SH-SY5Y (cell line): Measurements from ENCODE around the gene HAUS8.

Source experiments
- GATA2 ChIP-seq: IDR thresholded peaks from 2 replicates; pipeline ENCODE4 v1.6.1; 2011; ENCODE audit warnings: mild to moderate bottlenecking, low read depth, low read length
- GATA3 ChIP-seq: IDR thresholded peaks from 2 replicates; pipeline ENCODE4 v1.6.1; 2011; ENCODE audit warnings: low read depth, mild to moderate bottlenecking, low read length, moderate library complexity

HAUS8 gene

GRCh38 chr19:17036640-17037039, 38.6 kb downstream of the HAUS8 start:
- no peak for TF ChIP-seq GATA3
- no peak for TF ChIP-seq GATA2

- TF ChIP-seq GATA2 (no peak), GATA3 (no peak)
Measured at GRCh38 chr19:17035842-17036424, 39.3 kb downstream of the HAUS8 start.

- TF ChIP-seq GATA2 (no peak), GATA3 (no peak)
Measured at GRCh38 chr19:17031741-17032140, 43.5 kb downstream of the HAUS8 start.

GRCh38 chr19:17027535-17027975, 47.7 kb downstream of the HAUS8 start:
- TF ChIP-seq GATA2 (no peak), GATA3 (no peak)

- TF ChIP-seq GATA2 (no peak), GATA3 (no peak)
Measured at GRCh38 chr19:17026706-17027534, 48.3 kb downstream of the HAUS8 start, which contains the start of gene CPAMD8. Gene CPAMD8, minus strand, starts transcription at chr19:17026810. Its CDS starts 168 bp downstream, at chr19:17026642.

GRCh38 chr19:17025991-17026658, 49.1 kb downstream of the HAUS8 start:
- TF ChIP-seq GATA2 (no peak), GATA3 (no peak)

- no peak for TF ChIP-seq GATA2
- TF ChIP-seq GATA3, result no peak
Measured at GRCh38 chr19:17025361-17025760, 49.9 kb downstream of the HAUS8 start.

- no peak for TF ChIP-seq GATA2
Measured at GRCh38 chr19:17023805-17024204, 51.4 kb downstream of the HAUS8 start.

- no peak for TF ChIP-seq GATA3
- no peak for TF ChIP-seq GATA2
Measured at GRCh38 chr19:17022738-17023137, 52.5 kb downstream of the HAUS8 start.

- TF ChIP-seq GATA3, result no peak
- TF ChIP-seq GATA2, result no peak
Measured at GRCh38 chr19:17021793-17022590, 53.3 kb downstream of the HAUS8 start.

- no peak for TF ChIP-seq GATA3
- TF ChIP-seq GATA2, result no peak
Measured at GRCh38 chr19:17021328-17021727, 53.9 kb downstream of the HAUS8 start.

- TF ChIP-seq GATA2 (no peak), GATA3 (no peak)
Measured at GRCh38 chr19:17020823-17021222, 54.4 kb downstream of the HAUS8 start.

GRCh38 chr19:17020385-17020784, 54.9 kb downstream of the HAUS8 start:
- TF ChIP-seq GATA3 (no peak), GATA2 (no peak)

GRCh38 chr19:17011485-17011884, 63.8 kb downstream of the HAUS8 start:
- TF ChIP-seq GATA3 (no peak), GATA2 (no peak)
